ENCODE data around the gene PRMT3. TPM values are rescaled to one million over a fixed set of nuclear protein-coding genes. Genes with fewer than 3 reads are reported as not detected.
A peak's percentile ranks its signal among the peaks of the same experiment; 100 is the strongest.

PRMT3 gene
- total and polyA plus RNA-seq, 2 of the 13 experiments (the other 11 are each of a cell fraction or from before 2014, with no cell fraction given): 9.1 to 27.7 TPM

DNA sequence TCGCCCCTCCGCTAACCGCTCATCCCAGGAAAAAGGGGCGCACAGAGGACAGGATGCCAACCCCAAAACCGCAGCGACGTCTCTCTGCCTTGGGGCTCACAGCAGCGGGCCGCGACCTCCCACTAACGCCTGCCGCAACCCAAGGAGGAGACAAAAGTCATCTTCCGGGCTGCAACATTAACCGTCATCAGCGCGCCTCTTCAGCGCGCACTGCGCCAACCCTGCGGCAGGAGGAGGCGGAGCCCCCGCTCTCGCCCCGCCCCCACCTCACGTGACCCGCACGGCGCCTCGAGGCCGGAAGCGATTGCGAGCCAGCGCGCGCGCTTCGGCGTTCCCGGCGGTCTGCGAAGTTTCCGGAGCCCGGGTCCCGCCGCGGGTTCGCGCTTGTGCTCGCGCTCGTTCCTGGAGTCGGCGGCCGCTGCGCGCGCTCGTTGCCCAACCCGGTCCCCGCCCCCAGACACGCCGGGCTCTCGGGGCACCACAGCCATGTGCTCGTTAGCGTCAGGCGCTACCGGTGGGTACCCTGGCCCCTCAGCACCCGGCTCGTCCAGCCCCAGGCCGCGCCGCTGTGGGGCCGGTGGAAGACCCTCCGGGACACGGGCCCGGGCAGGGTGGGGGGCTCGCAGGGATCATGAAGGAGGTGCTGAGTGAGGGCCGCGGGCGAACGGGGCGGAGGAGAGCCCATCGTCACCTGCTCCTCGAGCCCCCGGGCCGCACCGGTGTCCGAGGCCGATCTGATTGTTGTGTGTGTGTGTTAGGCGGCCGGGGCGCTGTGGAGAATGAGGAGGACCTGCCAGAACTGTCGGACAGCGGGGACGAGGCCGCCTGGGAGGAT, at the start of gene PRMT3 (continued):
- TF ChIP-seq, protein P1, sequence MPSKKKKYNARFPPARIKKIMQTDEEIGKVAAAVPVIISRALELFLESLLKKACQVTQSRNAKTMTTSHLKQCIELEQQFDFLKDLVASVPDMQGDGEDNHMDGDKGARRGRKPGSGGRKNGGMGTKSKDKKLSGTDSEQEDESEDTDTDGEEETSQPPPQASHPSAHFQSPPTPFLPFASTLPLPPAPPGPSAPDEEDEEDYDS (CRISPR knock-in tag; IDR thresholded peaks at IDR 0.05): 0 out of 2 replicates have a peak, but pooled peaks have one; percentile 22
- TF ChIP-seq SMARCC2 (IDR thresholded peaks at IDR 0.05) (no peak), ZNF850 (CRISPR knock-in tag; conservative IDR thresholded peaks at IDR 0.05) (no peak), KDM3A (CRISPR knock-in tag; IDR thresholded peaks at IDR 0.05; ENCODE audit: low read depth) (0 out of 2 replicates have a peak, but pooled peaks have one; percentile 10), TCF7L2 (IDR thresholded peaks at IDR 0.05; ENCODE audit: low read depth, low read length) (no peak), ZNF839 (CRISPR knock-in tag; IDR thresholded peaks at IDR 0.05; ENCODE audit: borderline replicate concordance) (no peak), SALL1 (CRISPR knock-in tag; IDR thresholded peaks at IDR 0.05) (peak; percentile 86), ZNF510 (CRISPR knock-in tag; IDR thresholded peaks at IDR 0.05; ENCODE audit: low read depth) (peak; percentile 89; the same call in 1 of the 2 replicates), ZNF296 (CRISPR knock-in tag; conservative IDR thresholded peaks at IDR 0.05) (peak; percentile 36; the same call in 1 of the 2 replicates), BHLHE40 (IDR thresholded peaks at IDR 0.05; ENCODE audit: low read length) (peak; percentile 98), SSRP1 (CRISPR knock-in tag; IDR thresholded peaks at IDR 0.05) (no peak), EHMT2 (IDR thresholded peaks at IDR 0.05; ENCODE audit: borderline replicate concordance, low read depth, low read length) (peak; percentile 30; the same call in 1 of the 2 replicates), GTF2F1 (IDR thresholded peaks at IDR 0.05; ENCODE audit: low read length) (no peak), CBX1 (IDR thresholded peaks at IDR 0.05; ENCODE audit: low read depth) (peak; percentile 23), FLYWCH1 (CRISPR knock-in tag; IDR thresholded peaks at IDR 0.05) (no peak), ZNF44 (CRISPR knock-in tag; IDR thresholded peaks at IDR 0.05) (peak; percentile 42), JUN (CRISPR knock-in tag; IDR thresholded peaks at IDR 0.05) (no peak), PAF1 (CRISPR knock-in tag; IDR thresholded peaks at IDR 0.05) (no peak), ADNP (CRISPR knock-in tag; IDR thresholded peaks at IDR 0.05) (no peak), ZNF720 (CRISPR knock-in tag; IDR thresholded peaks at IDR 0.05) (no peak), ZSCAN5A (CRISPR knock-in tag; IDR thresholded peaks at IDR 0.05; ENCODE audit: borderline replicate concordance) (no peak), ZKSCAN1 (IDR thresholded peaks at IDR 0.05; ENCODE audit: low read length) (no peak), ARHGAP35 (CRISPR knock-in tag; IDR thresholded peaks at IDR 0.05; ENCODE audit: borderline replicate concordance) (no peak; the same call in 1 of the 2 replicates), NR2F6 (IDR thresholded peaks at IDR 0.05) (no peak), NR2F6 (CRISPR knock-in tag; IDR thresholded peaks at IDR 0.05) (no peak), ZNF138 (CRISPR knock-in tag; IDR thresholded peaks at IDR 0.05; ENCODE audit: low read depth) (0 out of 2 replicates have a peak, but pooled peaks have one; percentile 81), GLMP (CRISPR knock-in tag; IDR thresholded peaks at IDR 0.05; ENCODE audit: borderline replicate concordance) (no peak), ZNF224 (CRISPR knock-in tag; IDR thresholded peaks at IDR 0.05) (no peak; the same call in none of the 2 replicates)
- TF ChIP-seq, protein P2, sequence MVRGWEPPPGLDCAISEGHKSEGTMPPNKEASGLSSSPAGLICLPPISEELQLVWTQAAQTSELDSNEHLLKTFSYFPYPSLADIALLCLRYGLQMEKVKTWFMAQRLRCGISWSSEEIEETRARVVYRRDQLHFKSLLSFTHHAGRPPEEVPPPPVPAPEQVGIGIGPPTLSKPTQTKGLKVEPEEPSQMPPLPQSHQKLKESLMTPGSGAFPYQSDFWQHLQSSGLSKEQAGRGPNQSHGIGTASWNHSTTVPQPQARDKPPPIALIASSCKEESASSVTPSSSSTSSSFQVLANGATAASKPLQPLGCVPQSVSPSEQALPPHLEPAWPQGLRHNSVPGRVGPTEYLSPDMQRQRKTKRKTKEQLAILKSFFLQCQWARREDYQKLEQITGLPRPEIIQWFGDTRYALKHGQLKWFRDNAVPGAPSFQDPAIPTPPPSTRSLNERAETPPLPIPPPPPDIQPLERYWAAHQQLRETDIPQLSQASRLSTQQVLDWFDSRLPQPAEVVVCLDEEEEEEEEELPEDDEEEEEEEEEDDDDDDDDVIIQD (CRISPR knock-in tag; IDR thresholded peaks at IDR 0.05; ENCODE audit: low read depth): peak; percentile 29; the same call in 1 of the 2 replicates
